Measurements from ENCODE around the gene GALNT14. TPM values are rescaled to one million over a fixed set of nuclear protein-coding genes. Genes with fewer than 3 reads are reported as not detected.
A peak's percentile ranks its signal among the peaks of the same experiment; 100 is the strongest.

Gene GALNT14
- total RNA-seq, 4 donors from 2014 or later, result 1.00 TPM; not detected in 3

DNA sequence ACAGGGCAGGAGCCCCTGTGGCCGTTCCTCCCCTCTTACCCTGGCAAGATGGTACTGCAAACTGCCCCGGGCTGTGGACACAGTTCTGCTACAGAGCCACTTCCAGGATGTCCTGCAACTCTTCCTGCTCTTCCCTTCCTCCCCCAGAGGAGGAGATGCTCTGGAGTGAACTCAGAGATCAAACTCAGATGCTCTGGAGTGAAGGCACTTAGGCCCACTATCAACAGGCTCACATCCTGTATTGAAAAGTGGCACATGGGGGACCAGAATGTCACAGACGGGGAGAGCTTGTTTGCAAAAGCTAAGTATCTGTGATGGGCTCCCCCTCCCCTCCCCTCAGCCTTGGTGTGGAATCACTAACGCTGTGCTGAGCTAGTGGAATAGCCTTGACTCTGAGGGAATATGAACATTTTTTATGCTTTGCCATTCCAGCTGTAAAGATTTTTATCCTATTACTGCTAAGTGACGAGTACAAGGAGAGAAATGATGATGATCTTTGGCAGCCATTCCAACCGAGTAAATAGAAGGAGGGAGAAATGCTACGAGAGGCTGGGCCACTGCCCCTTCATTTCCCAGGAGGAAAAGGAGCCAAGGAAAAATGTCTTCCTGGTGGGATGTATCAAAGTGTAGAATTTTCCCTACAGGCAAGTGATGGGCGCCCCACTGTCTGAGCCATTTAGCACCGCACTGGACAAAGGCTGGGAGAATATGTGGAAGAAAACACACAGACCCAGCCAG is 152.6 kb downstream of the GALNT14 start:
- no peaks in the 10 kb centered on the region for H3K9me3 ChIP-seq
- in situ Hi-C loops (cut with MboI; ENCODE audit: low pct_ligation_motif_present in 1 of 4, low pct_unique_long_range_greater_than_20kb in 1 of 4, low sequenced_read_pairs in 3 of 4), result no loop called here
- no peaks in the 10 kb centered on the region for H3K4me1 ChIP-seq
- H3K27me3 ChIP-seq, result no peaks in the 10 kb centered on the region
- H3K36me3 ChIP-seq, result no peaks in the 10 kb centered on the region
- TF ChIP-seq EP300 (IDR thresholded peaks at IDR 0.05; ENCODE audit: low read depth), result no peak
- TF ChIP-seq, protein P1, sequence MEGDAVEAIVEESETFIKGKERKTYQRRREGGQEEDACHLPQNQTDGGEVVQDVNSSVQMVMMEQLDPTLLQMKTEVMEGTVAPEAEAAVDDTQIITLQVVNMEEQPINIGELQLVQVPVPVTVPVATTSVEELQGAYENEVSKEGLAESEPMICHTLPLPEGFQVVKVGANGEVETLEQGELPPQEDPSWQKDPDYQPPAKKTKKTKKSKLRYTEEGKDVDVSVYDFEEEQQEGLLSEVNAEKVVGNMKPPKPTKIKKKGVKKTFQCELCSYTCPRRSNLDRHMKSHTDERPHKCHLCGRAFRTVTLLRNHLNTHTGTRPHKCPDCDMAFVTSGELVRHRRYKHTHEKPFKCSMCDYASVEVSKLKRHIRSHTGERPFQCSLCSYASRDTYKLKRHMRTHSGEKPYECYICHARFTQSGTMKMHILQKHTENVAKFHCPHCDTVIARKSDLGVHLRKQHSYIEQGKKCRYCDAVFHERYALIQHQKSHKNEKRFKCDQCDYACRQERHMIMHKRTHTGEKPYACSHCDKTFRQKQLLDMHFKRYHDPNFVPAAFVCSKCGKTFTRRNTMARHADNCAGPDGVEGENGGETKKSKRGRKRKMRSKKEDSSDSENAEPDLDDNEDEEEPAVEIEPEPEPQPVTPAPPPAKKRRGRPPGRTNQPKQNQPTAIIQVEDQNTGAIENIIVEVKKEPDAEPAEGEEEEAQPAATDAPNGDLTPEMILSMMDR (IDR thresholded peaks at IDR 0.05), result no peak
- no peak for TF ChIP-seq POLR2A (IDR thresholded peaks at IDR 0.05)
- no peak for TF ChIP-seq POLR2AphosphoS5 (IDR thresholded peaks at IDR 0.05)
- intact Hi-C loops (cut with DNase I; ENCODE audit: low total_unique reads), result no loop called here
- H3K4me3 ChIP-seq, result no peak overlapping the region
- no peak for DNase-seq
- WGBS, 2 donors (ENCODE audit: low coverage in 1 of 2), result 55 to 65% methylated on average over 3 to 9 of the region's 9 CpGs
- H3K27ac ChIP-seq, result no peak overlapping the region

DNA sequence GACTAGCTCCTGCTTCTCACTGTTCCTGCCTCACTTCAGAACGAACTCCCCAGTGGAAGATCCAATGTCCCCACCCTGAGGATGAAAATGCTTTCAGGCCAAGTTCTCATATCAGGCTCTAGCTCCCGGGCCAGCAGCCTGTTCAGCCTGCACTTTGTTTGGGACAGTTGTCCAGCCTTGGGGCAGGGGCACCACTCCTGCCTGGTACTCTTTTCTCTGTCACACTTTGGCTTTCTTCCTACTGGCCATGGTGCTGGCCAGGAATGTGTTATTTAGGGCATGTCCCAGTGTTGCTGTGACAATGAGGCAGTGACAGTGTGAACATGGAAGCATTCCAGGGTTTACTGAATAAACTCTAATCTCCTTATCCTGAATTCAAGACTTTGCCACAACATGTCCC is 154.1 kb downstream of the GALNT14 start:
- no peaks in the 10 kb centered on the region for H3K27me3 ChIP-seq
- intact Hi-C loops (cut with DNase I; ENCODE audit: low total_unique reads) (no loop called here), in situ Hi-C loops (cut with MboI; ENCODE audit: low pct_ligation_motif_present in 1 of 4, low pct_unique_long_range_greater_than_20kb in 1 of 4, low sequenced_read_pairs in 3 of 4) (no loop called here)
- no peak for TF ChIP-seq EP300 (IDR thresholded peaks at IDR 0.05; ENCODE audit: low read depth)
- no peak for TF ChIP-seq POLR2A (IDR thresholded peaks at IDR 0.05)
- TF ChIP-seq POLR2AphosphoS5 (IDR thresholded peaks at IDR 0.05), result no peak
- TF ChIP-seq, protein P1 (IDR thresholded peaks at IDR 0.05), result no peak
- no peak overlapping the region for H3K27ac ChIP-seq
- no peak overlapping the region for H3K4me3 ChIP-seq
- no peaks in the 10 kb centered on the region for H3K36me3 ChIP-seq
- H3K4me1 ChIP-seq, result no peaks in the 10 kb centered on the region
- WGBS, 2 donors (ENCODE audit: low coverage in 1 of 2), result 81 to 83% methylated on average over 1 to 2 of the region's 2 CpGs
- H3K9me3 ChIP-seq, result no peaks in the 10 kb centered on the region
- DNase-seq, result no peak

DNA sequence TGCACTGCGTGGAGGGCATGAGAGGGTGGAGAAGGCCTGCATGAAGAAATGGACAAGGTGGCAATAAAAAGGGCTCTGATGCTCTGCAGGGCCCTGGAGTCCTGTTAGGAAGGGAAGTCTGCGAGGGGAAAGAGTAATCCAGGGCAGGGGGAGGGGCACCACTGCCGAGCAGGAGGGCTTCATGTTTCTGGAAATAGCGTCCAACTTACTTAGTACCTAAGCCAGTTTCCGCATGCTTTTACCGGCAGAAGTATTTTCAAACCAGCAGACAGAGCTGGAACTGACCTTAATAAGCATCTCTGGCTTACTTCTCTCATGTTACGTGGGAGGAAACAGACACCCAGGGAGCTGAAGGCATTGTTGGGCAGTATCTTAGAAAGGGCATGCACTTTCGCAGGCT is 156.7 kb downstream of the GALNT14 start:
- H3K9me3 ChIP-seq, result no peaks in the 10 kb centered on the region
- peak overlapping the region in 1 of 4 donors; percentile 39 for H3K27ac ChIP-seq
- no peak for DNase-seq
- no peaks in the 10 kb centered on the region for H3K4me1 ChIP-seq
- intact Hi-C loops (cut with DNase I; ENCODE audit: low total_unique reads) (no loop called here), in situ Hi-C loops (cut with MboI; ENCODE audit: low pct_ligation_motif_present in 1 of 4, low pct_unique_long_range_greater_than_20kb in 1 of 4, low sequenced_read_pairs in 3 of 4) (no loop called here)
- H3K27me3 ChIP-seq, result no peaks in the 10 kb centered on the region
- no peak overlapping the region for H3K4me3 ChIP-seq
- TF ChIP-seq POLR2AphosphoS5 (IDR thresholded peaks at IDR 0.05), result peak in 1 of 3 donors; percentile 60
- peak; percentile 70 for TF ChIP-seq EP300 (IDR thresholded peaks at IDR 0.05; ENCODE audit: low read depth)
- no peak for TF ChIP-seq POLR2A (IDR thresholded peaks at IDR 0.05)
- TF ChIP-seq, protein P1 (IDR thresholded peaks at IDR 0.05), result no peak
- H3K36me3 ChIP-seq, result no peaks in the 10 kb centered on the region
- WGBS, 2 donors (ENCODE audit: low coverage in 1 of 2), result 60 to 69% methylated on average over 1 to 8 of the region's 8 CpGs

DNA sequence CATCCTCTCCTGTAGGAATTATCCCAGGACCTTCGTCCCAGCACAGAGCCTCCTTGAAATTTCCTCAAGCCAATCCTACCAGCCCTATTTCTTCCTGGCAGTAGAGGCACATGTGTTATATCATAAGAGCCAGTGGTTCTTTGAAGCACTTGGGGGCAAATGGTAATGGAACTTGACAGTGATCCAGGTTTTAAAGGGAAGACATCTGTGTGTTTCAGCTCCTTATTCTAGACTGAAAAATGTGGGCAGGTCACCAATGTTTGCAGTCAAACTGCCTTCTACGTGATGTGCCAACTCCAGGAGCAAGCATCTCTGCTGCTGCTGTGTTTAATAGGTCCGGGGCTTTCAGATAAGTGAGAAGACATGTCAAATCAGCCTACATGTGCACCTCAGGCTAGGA is 157.1 kb downstream of the GALNT14 start:
- no peaks in the 10 kb centered on the region for H3K4me1 ChIP-seq
- H3K27ac ChIP-seq, result peak overlapping the region in 1 of 4 donors; percentile 39
- 65% methylated on average over 3 of the region's 3 CpGs; no CpG with 5 or more reads in 1 of the 2 donors for WGBS, 2 donors (ENCODE audit: low coverage in 1 of 2)
- no peak for DNase-seq
- no peaks in the 10 kb centered on the region for H3K9me3 ChIP-seq
- in situ Hi-C loops (cut with MboI; ENCODE audit: low pct_ligation_motif_present in 1 of 4, low pct_unique_long_range_greater_than_20kb in 1 of 4, low sequenced_read_pairs in 3 of 4), result no loop called here
- H3K36me3 ChIP-seq, result no peaks in the 10 kb centered on the region
- no peaks in the 10 kb centered on the region for H3K27me3 ChIP-seq
- no peak overlapping the region for H3K4me3 ChIP-seq
- intact Hi-C loops (cut with DNase I; ENCODE audit: low total_unique reads), result no loop called here
- TF ChIP-seq POLR2A (IDR thresholded peaks at IDR 0.05) (no peak), POLR2AphosphoS5 (IDR thresholded peaks at IDR 0.05) (no peak), EP300 (IDR thresholded peaks at IDR 0.05; ENCODE audit: low read depth) (no peak)
- TF ChIP-seq, protein P1 (IDR thresholded peaks at IDR 0.05), result no peak

All from transverse colon (tissue), 4 donors.